ENCODE data around the gene TLX2. TPM values are rescaled to one million over a fixed set of nuclear protein-coding genes. Genes with fewer than 3 reads are reported as not detected.

The TLX2 gene
- polyA plus RNA-seq, 2 of the 4 experiments (the other 2 are of a cell fraction) = 0.05 to 0.37 TPM

- DNase-seq (ENCODE audit: low read depth in 1 of 2, low spot score in 1 of 2) (no peak), ATAC-seq (no peak; a peak in 1 of 6 replicates), FAIRE-seq (no peak)
- peak overlapping the region in 1 of 2 experiments; percentile 96; a peak in 4 of 6 replicates for H3K27ac ChIP-seq
- POLR2A ChIA-PET = no interaction called here
- H3K4me1 ChIP-seq = peaks cover 17% of the 10 kb centered on the region
- H3K4me3 ChIP-seq = peak overlapping the region; percentile 56; the same call in 1 of the 3 replicates
- H3K9me3 ChIP-seq = no peaks in the 10 kb centered on the region
- TF ChIP-seq PBX3 (IDR thresholded peaks at IDR 0.05) = no peak
- no peak for TF ChIP-seq KDM1A (IDR thresholded peaks at IDR 0.05; ENCODE audit: low read depth)
- no peak for TF ChIP-seq EHMT2 (IDR thresholded peaks at IDR 0.05; ENCODE audit: low read depth)
- no peak for TF ChIP-seq POLR2A (IDR thresholded peaks at IDR 0.05; ENCODE audit: low read length)
- no peak for TF ChIP-seq E2F6 (IDR thresholded peaks at IDR 0.05; ENCODE audit: borderline replicate concordance, low read depth)
- no peak for TF ChIP-seq HOXB5 (CRISPR knock-in tag; IDR thresholded peaks at IDR 0.05)
- no peak for TF ChIP-seq NR3C1 (IDR thresholded peaks at IDR 0.05)
- TF ChIP-seq HES2 (IDR thresholded peaks at IDR 0.05) = no peak
- TF ChIP-seq RFX5 (IDR thresholded peaks at IDR 0.05) = no peak
- TF ChIP-seq ZNF302 (CRISPR knock-in tag; IDR thresholded peaks at IDR 0.05) = no peak
- no peak for TF ChIP-seq MAZ (IDR thresholded peaks at IDR 0.05; ENCODE audit: borderline replicate concordance, low read depth, low read length)
- WGBS (ENCODE audit: missing lambda C conversion rate) = 87% methylated on average over 23 of the region's 27 CpGs
- peak overlapping the region; percentile 76 for H3K4me2 ChIP-seq
- CTCF ChIA-PET = interaction anchor here (1.1 to 8.6 kb wide), 4 partner anchors 9 to 34 kb away, joined by 3 to 63 read pairs (median 4); no protein-coding TSS in a partner anchor
These were observed 38.9 kb downstream of the TLX2 start for GRCh38 chr2:74552914-74553811.

- H3K9me3 ChIP-seq = no peaks in the 10 kb centered on the region
- FAIRE-seq (no peak), DNase-seq (ENCODE audit: low read depth in 1 of 2, low spot score in 1 of 2) (peak; percentile 80), ATAC-seq (peak; percentile 73 to 84)
- H3K27ac ChIP-seq = peak within 1 kb of the TSS; percentile 63 to 96
- POLR2A ChIA-PET = interaction anchor here (0.6 kb wide), 1 partner anchor 34 kb away, joined by 3 read pairs; no protein-coding TSS in a partner anchor
- WGBS (ENCODE audit: missing lambda C conversion rate) = 3% methylated on average over 20 of the region's 73 CpGs
- peak within 1 kb of the TSS; percentile 56 for H3K4me3 ChIP-seq
- CTCF ChIA-PET = interaction anchor here (1.1 to 8.6 kb wide), 4 partner anchors 10 to 33 kb away, joined by 3 to 63 read pairs (median 11); no protein-coding TSS in a partner anchor
- H3K4me2 ChIP-seq = peak within 1 kb of the TSS; percentile 76
- H3K4me1 ChIP-seq = peaks cover 14% of the 10 kb centered on the region; the same call in 2 of the 3 replicates
- TF ChIP-seq E2F6 (IDR thresholded peaks at IDR 0.05; ENCODE audit: borderline replicate concordance, low read depth) (peak; percentile 35; the same call in 1 of the 2 replicates), ATOH8 (CRISPR knock-in tag; IDR thresholded peaks at IDR 0.05; ENCODE audit: low read depth) (no peak), HOXB5 (CRISPR knock-in tag; IDR thresholded peaks at IDR 0.05) (no peak), CEBPB (IDR thresholded peaks at IDR 0.05) (no peak), EHMT2 (IDR thresholded peaks at IDR 0.05; ENCODE audit: low read depth) (no peak), ZNF302 (CRISPR knock-in tag; IDR thresholded peaks at IDR 0.05) (no peak), RNF2 (IDR thresholded peaks at IDR 0.05; ENCODE audit: borderline replicate concordance, low read depth) (no peak), CHD4 (IDR thresholded peaks at IDR 0.05; ENCODE audit: borderline replicate concordance) (no peak), ZC3H11A (IDR thresholded peaks at IDR 0.05) (no peak; the same call in 1 of the 2 replicates), MYC (IDR thresholded peaks at IDR 0.05; ENCODE audit: borderline replicate concordance, low read length) (no peak), HEYL (CRISPR knock-in tag; IDR thresholded peaks at IDR 0.05) (no peak), FOXS1 (CRISPR knock-in tag; IDR thresholded peaks at IDR 0.05) (no peak), NR3C1 (IDR thresholded peaks at IDR 0.05) (no peak), BHLHE40 (IDR thresholded peaks at IDR 0.05; ENCODE audit: low read depth, low read length) (no peak), MAFK (IDR thresholded peaks at IDR 0.05; ENCODE audit: partially characterized antibody) (peak; percentile 99), PHF8 (IDR thresholded peaks at IDR 0.05; ENCODE audit: borderline replicate concordance, low read depth) (peak; percentile 70; the same call in 1 of the 2 replicates), HES2 (IDR thresholded peaks at IDR 0.05) (no peak), KDM1A (IDR thresholded peaks at IDR 0.05; ENCODE audit: low read depth) (peak; percentile 53; the same call in 1 of the 2 replicates), RFX5 (IDR thresholded peaks at IDR 0.05) (0 out of 2 replicates have a peak, but pooled peaks have one; percentile 43), EHF (CRISPR knock-in tag; IDR thresholded peaks at IDR 0.05) (no peak), MAX (IDR thresholded peaks at IDR 0.05) (no peak), ESRRA (IDR thresholded peaks at IDR 0.05; ENCODE audit: borderline replicate concordance, low read length) (no peak), HDAC2 (IDR thresholded peaks at IDR 0.05) (no peak), GATA3 (IDR thresholded peaks at IDR 0.05; ENCODE audit: borderline replicate concordance) (no peak), FOSL2 (IDR thresholded peaks at IDR 0.05) (no peak), FOSL2 (CRISPR knock-in tag; IDR thresholded peaks at IDR 0.05) (peak; percentile 90), EP300 (IDR thresholded peaks at IDR 0.05) (no peak)
These were observed 39.9 kb downstream of the TLX2 start, which contains the start of the genes DOK1 and LOXL3 for GRCh38 chr2:74553892-74554819. TSS of gene DOK1 (plus strand) at chr2:74554720. CDS start at chr2:74554755, 35 bp downstream. TSS of gene LOXL3 (minus strand) at chr2:74553942. CDS start at chr2:74552634, 1,308 bp downstream.

Data from A549 (cell line).